Sigmoid colon (tissue), 4 donors: Measurements from ENCODE around the gene EEF1A2.

Experiments used
- POLR2A ChIP-seq, 2 donors: fragments of 450-650 bp; IDR thresholded peaks; one replicate each; pipeline ENCODE4 v1.6.1; 2016; ENCODE audit warnings: antibody characterized with exemption in 2 of 2, mild to moderate bottlenecking in 2 of 2, moderate library complexity in 2 of 2
- POLR2AphosphoS5 ChIP-seq, 4 donors: sonication (generic); formaldehyde crosslinking; IDR thresholded peaks; one replicate each; pipeline ENCODE4 v1.6.1; 2017; ENCODE audit warnings: antibody characterized with exemption in 4 of 4

DNA sequence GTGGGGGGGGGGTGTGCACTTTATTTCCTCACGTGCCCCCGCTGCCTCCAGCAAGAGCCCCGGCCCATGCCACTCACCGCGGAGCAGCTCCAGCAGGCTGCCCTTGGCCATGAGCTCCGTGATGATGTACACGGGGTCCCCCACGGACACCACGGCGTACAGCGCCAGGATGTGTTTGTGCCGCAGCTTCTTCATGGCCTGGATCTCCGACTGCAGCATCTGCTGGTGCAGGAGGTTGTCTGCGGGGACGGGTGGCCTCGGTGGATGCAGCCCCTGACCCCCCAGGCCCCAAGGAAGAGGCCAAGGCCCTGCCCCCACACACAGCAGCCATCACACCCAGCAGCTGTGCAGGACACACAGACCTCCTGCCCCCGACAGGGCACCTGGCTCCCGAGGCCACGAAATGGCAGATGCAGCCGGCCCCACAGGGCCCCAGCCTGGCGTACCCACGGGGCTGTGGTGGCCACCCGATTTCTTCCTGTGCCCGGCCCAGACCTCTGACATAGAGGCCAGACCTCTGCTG lies 33.6 kb upstream of the EEF1A2 start:
- TF ChIP-seq POLR2AphosphoS5 (IDR thresholded peaks at IDR 0.05) (no peak), POLR2A (IDR thresholded peaks at IDR 0.05) (no peak)
